Panc1 (cell line): ENCODE results near the gene LBH. TPM values are rescaled to one million over a fixed set of nuclear protein-coding genes. Genes with fewer than 3 reads are reported as not detected.

ENCODE experiments used
- ATAC-seq: fragments of 200-7000 bp; cut with Tn5 transposase; 2 replicates; pipeline ENCODE4 v1.9.1; 2020; ENCODE audit warnings: mild to moderate bottlenecking, moderate library complexity
- BruUV-seq: library from RNA; stranded (reverse); fragments of 400-500 nt; replicated peaks from 2 replicates; lab custom pipeline; 2021; lab: Mats Ljungman, UMichigan
- CTCF ChIA-PET: fragments of 300-600 bp; sonication (Branson Sonifier 250); formaldehyde crosslinking; loops from one replicate; lab custom pipeline; 2022; ENCODE audit warnings: antibody characterized with exemption; lab: Charles Lee
- POLR2A ChIA-PET: fragments of 300-600 bp; sonication (Branson Sonifier 250); formaldehyde crosslinking; loops from one replicate; lab custom pipeline; 2022; ENCODE audit warnings: antibody characterized with exemption; lab: Charles Lee
- DNase-seq: peaks from one replicate; pipeline ENCODE4 v3.0.0-alpha.2; 2010; ENCODE audit warnings: low read depth, low spot score
- H3K27ac ChIP-seq: 2 replicates; pipeline ENCODE4 v1.5.1; 2011; ENCODE audit warnings: mild to moderate bottlenecking, low read length, inconsistent platforms
- H3K27me3 ChIP-seq: fragments of 200-500 bp; sonication (Bioruptor generic); 2 replicates; pipeline ENCODE4 v1.6.0; 2014; ENCODE audit warnings: low read length, inconsistent platforms; ENCODE audit not compliant: control insufficient read depth, insufficient read depth
- H3K36me3 ChIP-seq: fragments of 200-500 bp; sonication (Bioruptor generic); 2 replicates; pipeline ENCODE4 v1.5.1; 2014; ENCODE audit warnings: inconsistent platforms, mild to moderate bottlenecking, low read length, moderate library complexity; ENCODE audit not compliant: control insufficient read depth, insufficient read depth
- H3K4me1 ChIP-seq: 2 replicates; pipeline ENCODE4 v1.5.1; 2011; ENCODE audit warnings: inconsistent platforms, mild to moderate bottlenecking, low read length, moderate library complexity; ENCODE audit not compliant: control insufficient read depth, insufficient read depth
- H3K4me3 ChIP-seq, 2 experiments: 2 replicates each; pipeline ENCODE4 v1.5.1; 2011 to 2012; ENCODE audit warnings: low read depth in 2 of 2, low read length in 2 of 2, mild to moderate bottlenecking in 2 of 2, inconsistent platforms in 1 of 2, moderate library complexity in 1 of 2
- H3K9me3 ChIP-seq: fragments of 200-500 bp; sonication (Bioruptor generic); 2 replicates; pipeline ENCODE4 v1.5.1; 2014; ENCODE audit warnings: low read depth, mild to moderate bottlenecking, inconsistent platforms, low read length, moderate library complexity; ENCODE audit not compliant: control insufficient read depth, insufficient read depth
- POLR2AphosphoS5 ChIP-seq: IDR thresholded peaks from 2 replicates; pipeline ENCODE4 v1.6.1; 2012; ENCODE audit warnings: mild to moderate bottlenecking, low read depth, low read length, moderate library complexity
- SIN3A ChIP-seq: IDR thresholded peaks from 2 replicates; pipeline ENCODE4 v1.6.1; 2012; ENCODE audit warnings: low read depth, mild to moderate bottlenecking, low read length, moderate library complexity, borderline replicate concordance; ENCODE audit not compliant: insufficient read depth
- TCF7L2 ChIP-seq: IDR thresholded peaks from 2 replicates; pipeline ENCODE4 v1.6.1; 2011; ENCODE audit warnings: mild to moderate bottlenecking, low read depth, low read length, inconsistent platforms
- in situ Hi-C: cut with HindIII; loops from 2 replicates; pipeline ENCODE4 v1.10.0; 2016; ENCODE audit warnings: low sequenced_read_pairs, low pct_unique_long_range_greater_than_20kb
- intact Hi-C: fragments of 100-400 bp; cut with micrococcal nuclease; formaldehyde crosslinking; loops from one replicate; pipeline ENCODE4 v1.10.0; 2022; ENCODE audit not compliant: unreplicated experiment
- total RNA-seq: library from RNA; stranded (reverse); gene quantifications from one replicate; pipeline ENCODE4 v1.2.1, GENCODE V29; 2021; ENCODE audit not compliant: unreplicated experiment
- TF ChIP-seq, protein P1 (sequence below), 2 experiments: IDR thresholded peaks; 2 replicates each; pipeline ENCODE4 v1.6.1; 2011 to 2012; ENCODE audit warnings: low read depth in 2 of 2, control low read depth in 1 of 2, low read length in 1 of 2, mild to moderate bottlenecking in 1 of 2, moderate library complexity in 1 of 2; ENCODE audit not compliant: insufficient read depth in 1 of 2
- TF ChIP-seq, protein P2 (sequence below): fragments of 450-650 bp; IDR thresholded peaks from 2 replicates; pipeline ENCODE4 v1.5.1; 2017; ENCODE audit warnings: mild to moderate bottlenecking

The LBH gene
- total RNA-seq, 1 experiment from 2014 or later, result 2.2 TPM

DNA sequence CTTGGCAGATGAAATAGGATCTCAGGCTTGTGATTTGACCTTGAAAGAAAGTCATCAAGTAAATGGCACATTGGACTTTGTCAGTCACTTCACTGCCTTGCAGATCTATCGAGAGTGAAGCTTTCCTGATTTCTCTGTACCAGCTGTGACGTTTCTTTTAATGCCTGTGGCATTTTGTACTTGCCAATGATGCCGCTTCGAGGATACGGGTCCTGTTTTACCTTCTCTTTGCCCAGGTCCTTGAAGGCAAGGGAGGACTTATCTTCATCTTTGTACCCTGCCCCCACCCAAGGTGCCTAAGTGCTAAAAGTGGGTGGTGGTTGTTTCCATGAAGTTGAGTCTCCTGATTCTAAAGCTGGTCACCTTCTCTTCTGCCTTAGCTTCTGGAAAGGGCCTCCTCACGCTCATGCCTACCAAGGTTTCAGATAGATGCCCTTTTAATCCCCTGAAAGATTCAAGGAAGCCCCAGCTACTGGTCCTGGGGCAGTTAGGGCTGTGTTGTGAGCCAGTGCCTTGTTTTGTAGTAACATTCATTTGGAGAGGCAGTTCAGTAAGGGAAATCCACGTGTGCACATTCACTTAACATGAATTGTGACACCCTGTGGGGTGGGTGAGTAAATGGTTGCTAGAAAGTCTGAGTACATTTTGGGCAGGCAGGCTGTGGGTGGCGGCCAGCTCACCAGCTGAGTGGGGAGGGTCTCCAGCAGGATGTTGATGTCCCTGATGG lies 6.1 kb downstream of the LBH start:
- in situ Hi-C loops, result no loop called here
- H3K36me3 ChIP-seq, result no peaks in the 10 kb centered on the region
- H3K4me3 ChIP-seq, result no peak overlapping the region
- H3K27me3 ChIP-seq, result peaks cover 22% of the 10 kb centered on the region
- H3K27ac ChIP-seq, result no peak overlapping the region
- no peaks in the 10 kb centered on the region for H3K9me3 ChIP-seq
- DNase-seq (no peak), ATAC-seq (no peak)
- ChIA-PET POLR2A (no interaction called here), CTCF (interaction anchor here (0.7 kb wide), 1 partner anchor 474 kb away, joined by 3 read pairs; no protein-coding TSS in a partner anchor)
- peaks cover 8% of the 10 kb centered on the region; the same call in 1 of the 2 replicates for H3K4me1 ChIP-seq
- intact Hi-C loops, result no loop called here
- BruUV-seq, result no TSS peak
- TF ChIP-seq, protein P1, sequence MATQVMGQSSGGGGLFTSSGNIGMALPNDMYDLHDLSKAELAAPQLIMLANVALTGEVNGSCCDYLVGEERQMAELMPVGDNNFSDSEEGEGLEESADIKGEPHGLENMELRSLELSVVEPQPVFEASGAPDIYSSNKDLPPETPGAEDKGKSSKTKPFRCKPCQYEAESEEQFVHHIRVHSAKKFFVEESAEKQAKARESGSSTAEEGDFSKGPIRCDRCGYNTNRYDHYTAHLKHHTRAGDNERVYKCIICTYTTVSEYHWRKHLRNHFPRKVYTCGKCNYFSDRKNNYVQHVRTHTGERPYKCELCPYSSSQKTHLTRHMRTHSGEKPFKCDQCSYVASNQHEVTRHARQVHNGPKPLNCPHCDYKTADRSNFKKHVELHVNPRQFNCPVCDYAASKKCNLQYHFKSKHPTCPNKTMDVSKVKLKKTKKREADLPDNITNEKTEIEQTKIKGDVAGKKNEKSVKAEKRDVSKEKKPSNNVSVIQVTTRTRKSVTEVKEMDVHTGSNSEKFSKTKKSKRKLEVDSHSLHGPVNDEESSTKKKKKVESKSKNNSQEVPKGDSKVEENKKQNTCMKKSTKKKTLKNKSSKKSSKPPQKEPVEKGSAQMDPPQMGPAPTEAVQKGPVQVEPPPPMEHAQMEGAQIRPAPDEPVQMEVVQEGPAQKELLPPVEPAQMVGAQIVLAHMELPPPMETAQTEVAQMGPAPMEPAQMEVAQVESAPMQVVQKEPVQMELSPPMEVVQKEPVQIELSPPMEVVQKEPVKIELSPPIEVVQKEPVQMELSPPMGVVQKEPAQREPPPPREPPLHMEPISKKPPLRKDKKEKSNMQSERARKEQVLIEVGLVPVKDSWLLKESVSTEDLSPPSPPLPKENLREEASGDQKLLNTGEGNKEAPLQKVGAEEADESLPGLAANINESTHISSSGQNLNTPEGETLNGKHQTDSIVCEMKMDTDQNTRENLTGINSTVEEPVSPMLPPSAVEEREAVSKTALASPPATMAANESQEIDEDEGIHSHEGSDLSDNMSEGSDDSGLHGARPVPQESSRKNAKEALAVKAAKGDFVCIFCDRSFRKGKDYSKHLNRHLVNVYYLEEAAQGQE (IDR thresholded peaks at IDR 0.05; ENCODE audit: insufficient read depth in 1 of 2, low read depth in 2 of 2, low read length in 1 of 2), result no peak
- TF ChIP-seq SIN3A (no peak), TCF7L2 (no peak), POLR2AphosphoS5 (no peak)
- TF ChIP-seq, protein P2, sequence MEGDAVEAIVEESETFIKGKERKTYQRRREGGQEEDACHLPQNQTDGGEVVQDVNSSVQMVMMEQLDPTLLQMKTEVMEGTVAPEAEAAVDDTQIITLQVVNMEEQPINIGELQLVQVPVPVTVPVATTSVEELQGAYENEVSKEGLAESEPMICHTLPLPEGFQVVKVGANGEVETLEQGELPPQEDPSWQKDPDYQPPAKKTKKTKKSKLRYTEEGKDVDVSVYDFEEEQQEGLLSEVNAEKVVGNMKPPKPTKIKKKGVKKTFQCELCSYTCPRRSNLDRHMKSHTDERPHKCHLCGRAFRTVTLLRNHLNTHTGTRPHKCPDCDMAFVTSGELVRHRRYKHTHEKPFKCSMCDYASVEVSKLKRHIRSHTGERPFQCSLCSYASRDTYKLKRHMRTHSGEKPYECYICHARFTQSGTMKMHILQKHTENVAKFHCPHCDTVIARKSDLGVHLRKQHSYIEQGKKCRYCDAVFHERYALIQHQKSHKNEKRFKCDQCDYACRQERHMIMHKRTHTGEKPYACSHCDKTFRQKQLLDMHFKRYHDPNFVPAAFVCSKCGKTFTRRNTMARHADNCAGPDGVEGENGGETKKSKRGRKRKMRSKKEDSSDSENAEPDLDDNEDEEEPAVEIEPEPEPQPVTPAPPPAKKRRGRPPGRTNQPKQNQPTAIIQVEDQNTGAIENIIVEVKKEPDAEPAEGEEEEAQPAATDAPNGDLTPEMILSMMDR, result no peak

DNA sequence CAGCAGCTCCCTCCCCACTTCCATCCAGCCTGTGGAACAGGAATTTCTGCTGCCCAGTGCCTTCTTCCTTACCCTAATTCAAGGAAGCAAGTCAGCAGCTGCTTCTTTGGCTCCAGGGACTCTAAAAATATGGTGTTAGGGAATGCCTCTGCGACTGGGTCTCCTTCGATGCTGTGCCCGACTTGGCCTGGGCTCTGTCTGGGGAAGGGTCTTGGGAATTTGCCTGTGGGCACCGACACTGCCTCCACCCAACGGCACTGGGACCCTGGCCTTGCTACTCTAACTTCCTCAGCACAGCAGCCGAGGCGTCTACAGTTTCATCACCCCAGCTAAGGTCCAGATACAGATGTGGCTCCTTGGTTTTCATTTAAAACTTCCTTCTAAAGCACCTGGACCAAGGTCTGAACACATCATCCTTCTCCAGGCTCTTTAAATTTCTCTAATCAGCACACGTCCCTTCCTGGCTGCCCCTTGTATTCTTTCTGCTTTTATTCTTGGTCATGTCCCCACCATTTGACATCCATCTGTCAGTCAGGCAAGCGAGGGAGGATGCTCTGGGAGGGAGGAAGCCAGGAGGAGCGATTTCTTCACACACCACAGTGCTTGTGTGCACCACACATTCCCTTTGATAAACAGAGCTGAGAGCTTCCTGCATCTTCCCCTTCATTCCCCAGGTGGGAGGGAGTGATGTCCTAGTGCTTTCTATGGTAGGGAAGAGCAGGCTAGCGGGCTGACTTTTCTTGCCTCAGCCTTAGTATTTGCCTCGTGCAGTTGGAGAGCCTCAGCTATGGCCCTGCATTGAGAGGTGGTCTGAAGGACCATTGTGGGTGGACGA lies 6.8 kb downstream of the LBH start:
- DNase-seq (no peak), ATAC-seq (no peak)
- H3K9me3 ChIP-seq, result no peaks in the 10 kb centered on the region
- TF ChIP-seq SIN3A (no peak), TCF7L2 (no peak), POLR2AphosphoS5 (no peak)
- TF ChIP-seq, protein P1 (IDR thresholded peaks at IDR 0.05; ENCODE audit: insufficient read depth in 1 of 2, low read depth in 2 of 2, low read length in 1 of 2), result no peak
- TF ChIP-seq, protein P2, result no peak
- no peak overlapping the region for H3K27ac ChIP-seq
- in situ Hi-C loops, result no loop called here
- no peaks in the 10 kb centered on the region for H3K36me3 ChIP-seq
- H3K27me3 ChIP-seq, result peaks cover 17% of the 10 kb centered on the region
- POLR2A ChIA-PET, result interaction anchor here (0.7 kb wide), 1 partner anchor 123 kb away, joined by 12 read pairs; no protein-coding TSS in a partner anchor
- intact Hi-C loops, result no loop called here
- CTCF ChIA-PET, result interaction anchor here (1.0 kb wide), 1 partner anchor 473 kb away, joined by 3 read pairs; no protein-coding TSS in a partner anchor
- H3K4me1 ChIP-seq, result peaks cover 8% of the 10 kb centered on the region; the same call in 1 of the 2 replicates
- BruUV-seq, result no TSS peak
- no peak overlapping the region for H3K4me3 ChIP-seq
